Mammary epithelial cell (primary cell): ENCODE measurements around the gene LPCAT4.
"Not testable (repeated sequence)": the region's sequence is repeated elsewhere in the genome, so short reads cannot be mapped to it uniquely, and the experiment has no call there.

Source experiments
- CTCF ChIP-seq, 2 donors: IDR thresholded peaks in 1 of 2; conservative IDR thresholded peaks in 1 of 2; 2 replicates each; pipeline ENCODE4 v1.5.1; 2011 to 2012; ENCODE audit warnings: inconsistent platforms in 2 of 2, low read length in 2 of 2, mild to moderate bottlenecking in 2 of 2, control low read depth in 1 of 2, low read depth in 1 of 2; ENCODE audit not compliant: insufficient read depth in 1 of 2; ENCODE audit errors: extremely low read depth in 1 of 2
- EZH2 ChIP-seq: IDR thresholded peaks from 2 replicates; pipeline ENCODE4 v1.6.1; 2012; ENCODE audit warnings: low read length, inconsistent platforms, borderline replicate concordance

GRCh38 chr15:34381829-34382521, 15.0 kb upstream of the LPCAT4 start:
- not testable (repeated sequence) for TF ChIP-seq CTCF (conservative IDR thresholded peaks at IDR 0.05 in 1 of 2, IDR thresholded peaks at IDR 0.05 in 1 of 2; ENCODE audit: extremely low read depth in 1 of 2, insufficient read depth in 1 of 2, low read depth in 1 of 2, low read length in 2 of 2); EZH2
